Measurements from ENCODE around the gene DDB1. TPM values are rescaled to one million over a fixed set of nuclear protein-coding genes. Genes with fewer than 3 reads are reported as not detected.

DDB1 gene
- total RNA-seq, 2 donors from 2014 or later: 211 to 344 TPM

GRCh38 chr11:61334434-61335354, 1.8 kb upstream of the DDB1 start:
- ATAC-seq (replicated peaks): no peak
- H3K4me3 Mint-ChIP-seq: peak overlapping the region; percentile 98
- H3K27me3 Mint-ChIP-seq: no peaks in the 10 kb centered on the region
- no peaks in the 10 kb centered on the region for H3K9me3 Mint-ChIP-seq
- H3K27ac Mint-ChIP-seq: peak overlapping the region; percentile 99
- H3K4me1 Mint-ChIP-seq: peaks cover 24% of the 10 kb centered on the region
- H3K36me3 Mint-ChIP-seq (ENCODE audit: low read depth): peaks cover 41% of the 10 kb centered on the region

- H3K4me3 Mint-ChIP-seq: peak overlapping the region; percentile 98
Observed at GRCh38 chr11:61333550-61334433, 887 bp upstream of the DDB1 start.

GRCh38 chr11:61332281-61332796, 566 bp downstream of the DDB1 start:
- Mint-ChIP-seq H3K9me3 (no peaks in the 10 kb centered on the region), H3K27ac (peak overlapping the region; percentile 99), H3K4me3 (peak overlapping the region; percentile 98), H3K36me3 (ENCODE audit: low read depth) (peaks cover 65% of the 10 kb centered on the region), H3K27me3 (no peaks in the 10 kb centered on the region), H3K4me1 (peaks cover 38% of the 10 kb centered on the region)
- ATAC-seq (replicated peaks): no peak

More at GRCh38 chr11:61333550-61334433, 887 bp upstream of the DDB1 start:
- Mint-ChIP-seq H3K4me1 (peaks cover 29% of the 10 kb centered on the region), H3K27me3 (no peaks in the 10 kb centered on the region), H3K9me3 (no peaks in the 10 kb centered on the region), H3K27ac (peak overlapping the region; percentile 99), H3K36me3 (ENCODE audit: low read depth) (peaks cover 50% of the 10 kb centered on the region)
- no peak for ATAC-seq (replicated peaks)

- no peaks in the 10 kb centered on the region for H3K9me3 Mint-ChIP-seq
- H3K27me3 Mint-ChIP-seq: no peaks in the 10 kb centered on the region
- H3K4me1 Mint-ChIP-seq: peaks cover 38% of the 10 kb centered on the region
- peak overlapping the region; percentile 99 for H3K27ac Mint-ChIP-seq
- H3K4me3 Mint-ChIP-seq: peak overlapping the region; percentile 98
- peaks cover 72% of the 10 kb centered on the region for H3K36me3 Mint-ChIP-seq (ENCODE audit: low read depth)
- no peak for ATAC-seq (replicated peaks)
Observed at GRCh38 chr11:61331651-61332050, 1.3 kb downstream of the DDB1 start.

- Mint-ChIP-seq H3K4me3 (peak overlapping the region; percentile 98), H3K27me3 (no peaks in the 10 kb centered on the region), H3K27ac (peak overlapping the region; percentile 99), H3K36me3 (ENCODE audit: low read depth) (peaks cover 89% of the 10 kb centered on the region), H3K9me3 (no peaks in the 10 kb centered on the region), H3K4me1 (peaks cover 38% of the 10 kb centered on the region)
- ATAC-seq (replicated peaks): no peak
Observed at GRCh38 chr11:61329871-61330270, 3.0 kb downstream of the DDB1 start.

- Mint-ChIP-seq H3K27me3 (no peaks in the 10 kb centered on the region), H3K9me3 (no peaks in the 10 kb centered on the region), H3K27ac (no peak overlapping the region), H3K4me1 (peaks cover 35% of the 10 kb centered on the region), H3K36me3 (ENCODE audit: low read depth) (peaks cover 100% of the 10 kb centered on the region), H3K4me3 (no peak overlapping the region)
- ATAC-seq (replicated peaks): no peak
Observed at GRCh38 chr11:61328351-61328750, 4.6 kb downstream of the DDB1 start.

GRCh38 chr11:61327669-61328071, 5.2 kb downstream of the DDB1 start:
- no peak for ATAC-seq (replicated peaks)
- Mint-ChIP-seq H3K9me3 (no peaks in the 10 kb centered on the region), H3K4me1 (peaks cover 35% of the 10 kb centered on the region), H3K4me3 (no peak overlapping the region), H3K36me3 (ENCODE audit: low read depth) (peaks cover 100% of the 10 kb centered on the region), H3K27me3 (no peaks in the 10 kb centered on the region), H3K27ac (no peak overlapping the region)

- Mint-ChIP-seq H3K36me3 (ENCODE audit: low read depth) (peaks cover 100% of the 10 kb centered on the region), H3K4me1 (peaks cover 20% of the 10 kb centered on the region), H3K9me3 (no peaks in the 10 kb centered on the region), H3K4me3 (no peak overlapping the region), H3K27me3 (no peaks in the 10 kb centered on the region), H3K27ac (no peak overlapping the region)
- ATAC-seq (replicated peaks): no peak
Observed at GRCh38 chr11:61325649-61326414, 7.1 kb downstream of the DDB1 start.

- Mint-ChIP-seq H3K36me3 (ENCODE audit: low read depth) (peaks cover 29% of the 10 kb centered on the region), H3K27ac (no peak overlapping the region), H3K9me3 (no peaks in the 10 kb centered on the region), H3K4me1 (no peaks in the 10 kb centered on the region), H3K4me3 (no peak overlapping the region), H3K27me3 (no peaks in the 10 kb centered on the region)
- ATAC-seq (replicated peaks): no peak
Observed at GRCh38 chr11:61315260-61315659, 17.6 kb downstream of the DDB1 start.

- Mint-ChIP-seq H3K36me3 (ENCODE audit: low read depth) (no peaks in the 10 kb centered on the region), H3K4me3 (no peak overlapping the region), H3K27ac (no peak overlapping the region), H3K27me3 (no peaks in the 10 kb centered on the region), H3K4me1 (no peaks in the 10 kb centered on the region), H3K9me3 (no peaks in the 10 kb centered on the region)
- no peak for ATAC-seq (replicated peaks)
Observed at GRCh38 chr11:61310749-61311148, 22.2 kb downstream of the DDB1 start.

GRCh38 chr11:61309739-61310138, 23.2 kb downstream of the DDB1 start:
- no peak overlapping the region for H3K4me3 Mint-ChIP-seq
- H3K27me3 Mint-ChIP-seq: no peaks in the 10 kb centered on the region
- ATAC-seq (replicated peaks): peak; percentile 74
- no peaks in the 10 kb centered on the region for H3K36me3 Mint-ChIP-seq (ENCODE audit: low read depth)
- H3K27ac Mint-ChIP-seq: no peak overlapping the region
- H3K4me1 Mint-ChIP-seq: no peaks in the 10 kb centered on the region
- H3K9me3 Mint-ChIP-seq: no peaks in the 10 kb centered on the region

GRCh38 chr11:61309141-61309540, 23.8 kb downstream of the DDB1 start:
- ATAC-seq (replicated peaks): no peak

GRCh38 chr11:61307354-61307753, 25.6 kb downstream of the DDB1 start:
- Mint-ChIP-seq H3K4me1 (no peaks in the 10 kb centered on the region), H3K9me3 (no peaks in the 10 kb centered on the region), H3K27ac (no peak overlapping the region), H3K4me3 (no peak overlapping the region), H3K27me3 (no peaks in the 10 kb centered on the region), H3K36me3 (ENCODE audit: low read depth) (no peaks in the 10 kb centered on the region)
- no peak for ATAC-seq (replicated peaks)

More at GRCh38 chr11:61309141-61309540, 23.8 kb downstream of the DDB1 start:
- Mint-ChIP-seq H3K36me3 (ENCODE audit: low read depth) (no peaks in the 10 kb centered on the region), H3K27ac (no peak overlapping the region), H3K9me3 (no peaks in the 10 kb centered on the region), H3K27me3 (no peaks in the 10 kb centered on the region), H3K4me1 (no peaks in the 10 kb centered on the region), H3K4me3 (no peak overlapping the region)

- Mint-ChIP-seq H3K27ac (no peak overlapping the region), H3K9me3 (no peaks in the 10 kb centered on the region), H3K4me3 (no peak overlapping the region), H3K4me1 (no peaks in the 10 kb centered on the region), H3K27me3 (no peaks in the 10 kb centered on the region), H3K36me3 (ENCODE audit: low read depth) (no peaks in the 10 kb centered on the region)
- no peak for ATAC-seq (replicated peaks)
Observed at GRCh38 chr11:61306221-61306620, 26.7 kb downstream of the DDB1 start.

All from activated T-helper 17 cell treated with anti-CD3 and anti-CD28 coated beads, Interleukin-2, amount 50 U/mL, for 72 hours (primary cell).